Skin epidermis (tissue), 12 donors: Measurements from ENCODE around the gene OR4S2.

ENCODE experiments used
- H3K27ac ChIP-seq, 21 experiments: fragments of 200-600 bp; sonication (generic) in 11 of 21; one replicate each; pipeline ENCODE4 v1.5.0; 2020; ENCODE audit warnings: mild to moderate bottlenecking in 3 of 21, inconsistent platforms in 2 of 21, moderate library complexity in 2 of 21
- H3K4me3 ChIP-seq, 7 experiments: fragments of 200-600 bp; sonication (generic) in 2 of 7; one replicate each; pipeline ENCODE4 v1.5.0; 2020; ENCODE audit warnings: inconsistent platforms in 2 of 7, mild to moderate bottlenecking in 2 of 7, moderate library complexity in 1 of 7

Gene OR4S2

GRCh38 chr11:55648027-55648426 is at the start of gene OR4S2:
OR4S2 (plus strand) TSS chr11:55648327; CDS start chr11:55650904, 2,577 bp downstream.
- Histone ChIP-seq H3K4me3 (no peak within 1 kb of the TSS), H3K27ac (no peak within 1 kb of the TSS)

GRCh38 chr11:55607545-55607944 is 40.6 kb upstream of the OR4S2 start, which contains the start of gene OR4C11:
OR4C11 (minus strand) TSS chr11:55607645; CDS start chr11:55604373, 3,272 bp downstream.
- Histone ChIP-seq H3K27ac (no peak within 1 kb of the TSS), H3K4me3 (no peak within 1 kb of the TSS)

- no peak overlapping the region for H3K27ac ChIP-seq
- no peak overlapping the region for H3K4me3 ChIP-seq
Measured at GRCh38 chr11:55624531-55624930, 23.6 kb upstream of the OR4S2 start.

GRCh38 chr11:55634813-55635212 is 13.3 kb upstream of the OR4S2 start, which contains the start of gene OR4P4:
OR4P4 (plus strand) TSS chr11:55635113.
- Histone ChIP-seq H3K27ac (no peak within 1 kb of the TSS), H3K4me3 (no peak within 1 kb of the TSS)

GRCh38 chr11:55652560-55652959 is 4.4 kb downstream of the OR4S2 start:
- Histone ChIP-seq H3K27ac (no peak overlapping the region), H3K4me3 (no peak overlapping the region)

- Histone ChIP-seq H3K4me3 (no peak overlapping the region), H3K27ac (no peak overlapping the region)
Measured at GRCh38 chr11:55655096-55655495, 7.0 kb downstream of the OR4S2 start.

GRCh38 chr11:55658031-55658573 is 10.0 kb downstream of the OR4S2 start:
- H3K4me3 ChIP-seq = no peak overlapping the region
- no peak overlapping the region for H3K27ac ChIP-seq

- no peak overlapping the region for H3K27ac ChIP-seq
- H3K4me3 ChIP-seq = no peak overlapping the region
Measured at GRCh38 chr11:55658608-55659007, 10.5 kb downstream of the OR4S2 start.

GRCh38 chr11:55661901-55662300 is 13.8 kb downstream of the OR4S2 start, which contains the start of gene OR4C6:
OR4C6 (plus strand) TSS chr11:55662201; CDS start chr11:55665167, 2,966 bp downstream.
- H3K27ac ChIP-seq = no peak within 1 kb of the TSS

GRCh38 chr11:55669376-55669775 is 21.2 kb downstream of the OR4S2 start:
- no peak overlapping the region for H3K4me3 ChIP-seq

More at GRCh38 chr11:55661901-55662300, 13.8 kb downstream of the OR4S2 start, which contains the start of gene OR4C6:
- H3K4me3 ChIP-seq = no peak within 1 kb of the TSS

GRCh38 chr11:55673860-55674259 is 25.7 kb downstream of the OR4S2 start:
- H3K4me3 ChIP-seq = no peak overlapping the region
- no peak overlapping the region for H3K27ac ChIP-seq

More at GRCh38 chr11:55669376-55669775, 21.2 kb downstream of the OR4S2 start:
- no peak overlapping the region for H3K27ac ChIP-seq

GRCh38 chr11:55697817-55698216 is 49.7 kb downstream of the OR4S2 start:
- no peak overlapping the region for H3K27ac ChIP-seq
- H3K4me3 ChIP-seq = no peak overlapping the region

- Histone ChIP-seq H3K4me3 (no peak overlapping the region), H3K27ac (no peak overlapping the region)
Measured at GRCh38 chr11:55701429-55701828, 53.3 kb downstream of the OR4S2 start.
